Type B pancreatic cell (in vitro differentiated cells): Measurements from ENCODE around the gene DOCK7. TPM values are rescaled to one million over a fixed set of nuclear protein-coding genes. Genes with fewer than 3 reads are reported as not detected.
A peak's percentile ranks its signal among the peaks of the same experiment; 100 is the strongest.
"Not testable (repeated sequence)": the region's sequence is repeated elsewhere in the genome, so short reads cannot be mapped to it uniquely, and the experiment has no call there.

Experiments used
- DNase-seq: peaks from one replicate; pipeline ENCODE4 v3.0.0; 2021; ENCODE audit warnings: mixed read lengths; ENCODE audit not compliant: unreplicated experiment; ENCODE audit errors: extremely low spot score
- H3K27ac Mint-ChIP-seq: 2 replicates; pipeline ENCODE4 v1.8.0; 2021; ENCODE audit warnings: mild to moderate bottlenecking, mixed read lengths
- H3K27me3 Mint-ChIP-seq: 2 replicates; pipeline ENCODE4 v1.8.0; 2021; ENCODE audit warnings: mixed read lengths
- H3K36me3 Mint-ChIP-seq: 2 replicates; pipeline ENCODE4 v1.8.0; 2021; ENCODE audit warnings: mixed read lengths
- H3K4me1 Mint-ChIP-seq: one replicate; pipeline ENCODE4 v1.8.0; 2021; ENCODE audit warnings: mixed read lengths; ENCODE audit not compliant: unreplicated experiment
- H3K4me3 Mint-ChIP-seq: 2 replicates; pipeline ENCODE4 v1.8.0; 2021; ENCODE audit warnings: mild to moderate bottlenecking, mixed read lengths
- H3K9me3 Mint-ChIP-seq: 2 replicates; pipeline ENCODE4 v1.8.0; 2021; ENCODE audit warnings: mixed read lengths
- total RNA-seq: library from RNA; stranded (reverse); gene quantifications from 2 replicates; pipeline ENCODE4 v1.2.1, GENCODE V29; 2021; ENCODE audit warnings: low replicate concordance
- TF ChIP-seq, protein P1 (sequence below): fragments of 200-600 bp; sonication (generic); conservative IDR thresholded peaks from 2 replicates; pipeline ENCODE4 v1.5.0; 2021; ENCODE audit warnings: antibody characterized with exemption, mild to moderate bottlenecking

Gene DOCK7
- total RNA-seq, 1 donor from 2014 or later, result 61.1 TPM

DNA sequence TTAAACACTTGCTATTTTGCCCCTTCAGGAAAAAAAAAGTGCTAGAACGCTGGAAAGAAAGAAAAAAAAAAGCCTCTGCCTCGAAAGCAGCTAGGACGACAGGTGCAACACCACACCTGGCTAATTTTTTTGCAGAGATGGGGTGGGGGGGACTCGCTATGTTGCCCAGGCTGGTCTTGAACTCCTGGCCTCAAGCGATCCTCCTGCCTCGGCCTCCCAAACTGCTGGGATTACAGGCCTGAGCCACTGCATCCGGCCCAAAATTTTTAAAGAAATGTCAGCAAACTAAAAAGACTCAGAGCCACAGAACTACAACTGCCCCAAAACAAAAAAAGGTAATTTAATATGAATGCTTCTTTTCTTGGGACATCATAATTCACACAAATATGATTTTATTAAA lies 1.4 kb downstream of the DOCK7 start:
- no peaks in the 10 kb centered on the region for H3K9me3 Mint-ChIP-seq
- H3K27ac Mint-ChIP-seq, result peak overlapping the region; percentile 99
- peak overlapping the region; percentile 99 for H3K4me3 Mint-ChIP-seq
- no peaks in the 10 kb centered on the region for H3K27me3 Mint-ChIP-seq
- peaks cover 45% of the 10 kb centered on the region for H3K4me1 Mint-ChIP-seq
- DNase-seq, result no peak
- TF ChIP-seq, protein P1, sequence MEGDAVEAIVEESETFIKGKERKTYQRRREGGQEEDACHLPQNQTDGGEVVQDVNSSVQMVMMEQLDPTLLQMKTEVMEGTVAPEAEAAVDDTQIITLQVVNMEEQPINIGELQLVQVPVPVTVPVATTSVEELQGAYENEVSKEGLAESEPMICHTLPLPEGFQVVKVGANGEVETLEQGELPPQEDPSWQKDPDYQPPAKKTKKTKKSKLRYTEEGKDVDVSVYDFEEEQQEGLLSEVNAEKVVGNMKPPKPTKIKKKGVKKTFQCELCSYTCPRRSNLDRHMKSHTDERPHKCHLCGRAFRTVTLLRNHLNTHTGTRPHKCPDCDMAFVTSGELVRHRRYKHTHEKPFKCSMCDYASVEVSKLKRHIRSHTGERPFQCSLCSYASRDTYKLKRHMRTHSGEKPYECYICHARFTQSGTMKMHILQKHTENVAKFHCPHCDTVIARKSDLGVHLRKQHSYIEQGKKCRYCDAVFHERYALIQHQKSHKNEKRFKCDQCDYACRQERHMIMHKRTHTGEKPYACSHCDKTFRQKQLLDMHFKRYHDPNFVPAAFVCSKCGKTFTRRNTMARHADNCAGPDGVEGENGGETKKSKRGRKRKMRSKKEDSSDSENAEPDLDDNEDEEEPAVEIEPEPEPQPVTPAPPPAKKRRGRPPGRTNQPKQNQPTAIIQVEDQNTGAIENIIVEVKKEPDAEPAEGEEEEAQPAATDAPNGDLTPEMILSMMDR, result no peak
- peaks cover 9% of the 10 kb centered on the region for H3K36me3 Mint-ChIP-seq

DNA sequence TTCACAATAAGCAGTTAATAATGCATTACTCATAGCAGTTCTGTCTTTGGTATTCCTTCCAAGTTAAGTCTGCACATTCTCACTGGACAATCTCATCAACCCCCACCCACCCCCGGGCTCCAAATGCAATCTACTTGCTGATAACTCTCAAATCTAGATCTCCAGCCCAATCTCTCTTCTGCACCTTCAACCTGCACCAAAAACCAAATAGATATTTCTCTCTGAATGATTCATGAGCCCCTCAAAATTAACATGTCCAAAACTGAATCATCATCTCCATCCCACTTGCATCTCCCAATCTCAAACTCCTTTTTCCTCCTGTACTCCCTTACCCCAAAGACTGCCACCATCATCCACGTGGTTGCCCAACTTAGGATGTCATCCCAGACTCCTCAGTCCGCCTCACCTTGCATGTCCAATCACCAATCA lies 2.7 kb downstream of the DOCK7 start:
- peak overlapping the region; percentile 53 for H3K4me3 Mint-ChIP-seq
- peaks cover 32% of the 10 kb centered on the region for H3K4me1 Mint-ChIP-seq
- H3K9me3 Mint-ChIP-seq, result no peaks in the 10 kb centered on the region

DNA sequence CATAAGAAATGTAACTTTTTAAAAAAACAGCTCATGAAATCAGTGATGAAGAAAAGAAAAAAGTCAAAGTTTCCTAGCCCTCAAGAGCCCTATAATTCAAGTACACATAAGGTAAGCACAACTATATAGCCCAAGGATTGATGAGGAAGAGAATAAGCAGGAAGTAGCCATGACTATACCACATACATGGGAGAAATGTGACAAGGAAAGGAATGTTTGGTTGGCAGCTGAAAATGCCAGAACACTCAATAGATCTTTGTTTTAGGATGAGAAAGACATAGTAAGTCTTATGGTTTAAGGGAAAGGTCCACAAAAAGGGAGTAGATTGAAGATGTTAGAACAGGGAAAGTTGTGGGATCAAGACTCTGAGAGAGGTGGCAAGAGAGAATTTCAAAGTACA lies 5.7 kb downstream of the DOCK7 start:
- Mint-ChIP-seq H3K27ac (no peak overlapping the region), H3K4me3 (no peak overlapping the region), H3K36me3 (peaks cover 6% of the 10 kb centered on the region), H3K27me3 (no peaks in the 10 kb centered on the region), H3K9me3 (no peaks in the 10 kb centered on the region), H3K4me1 (peaks cover 22% of the 10 kb centered on the region)
- no peak for DNase-seq
- TF ChIP-seq, protein P1, result no peak

More for the DNA sequence above, 2.7 kb downstream of the DOCK7 start:
- H3K27me3 Mint-ChIP-seq, result no peaks in the 10 kb centered on the region
- TF ChIP-seq, protein P1, result no peak
- H3K27ac Mint-ChIP-seq, result peak overlapping the region; percentile 16
- H3K36me3 Mint-ChIP-seq, result peaks cover 6% of the 10 kb centered on the region
- DNase-seq, result no peak

DNA sequence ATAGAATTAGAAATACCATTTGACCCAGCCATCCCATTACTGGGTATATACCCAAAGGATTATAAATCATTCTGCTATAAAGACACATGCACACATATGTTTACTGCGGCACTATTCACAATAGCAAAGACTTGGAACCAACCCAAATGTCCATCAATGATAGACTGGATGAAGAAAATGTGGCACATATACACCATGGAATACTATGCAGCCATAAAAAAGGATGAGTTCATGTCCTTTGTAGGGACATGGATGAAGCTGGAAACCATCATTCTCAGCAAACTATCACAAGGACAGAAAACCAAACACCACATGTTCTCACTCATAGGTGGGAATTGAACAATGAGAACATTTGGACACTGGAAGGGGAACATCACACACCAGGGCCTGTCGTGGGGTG lies 7.2 kb downstream of the DOCK7 start:
- peaks cover 24% of the 10 kb centered on the region for H3K4me1 Mint-ChIP-seq
- not testable (repeated sequence) for DNase-seq, H3K4me3 Mint-ChIP-seq, H3K27me3 Mint-ChIP-seq, H3K27ac Mint-ChIP-seq, H3K36me3 Mint-ChIP-seq, H3K9me3 Mint-ChIP-seq

DNA sequence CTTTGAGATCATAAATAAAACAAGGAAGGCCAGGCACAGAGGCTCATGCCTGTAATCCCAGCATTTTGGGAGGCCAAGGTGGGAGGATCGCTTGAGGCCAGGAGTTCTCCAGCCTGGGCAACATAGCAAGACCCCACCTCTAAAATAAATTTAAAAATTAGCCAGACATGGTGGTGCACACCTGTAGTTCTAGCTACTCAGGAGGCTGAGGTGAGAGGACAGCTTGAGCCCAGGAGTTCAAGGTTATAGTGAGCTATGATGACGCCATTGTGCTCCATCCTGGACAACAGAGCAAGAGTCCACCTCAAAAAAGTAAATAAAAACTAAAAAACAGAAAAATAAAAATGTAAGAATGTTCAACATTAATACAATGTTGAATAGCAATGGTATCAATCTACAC lies 10.4 kb downstream of the DOCK7 start:
- DNase-seq, H3K9me3 Mint-ChIP-seq, H3K27me3 Mint-ChIP-seq, H3K27ac Mint-ChIP-seq, H3K36me3 Mint-ChIP-seq, H3K4me3 Mint-ChIP-seq: not testable (repeated sequence)
- peaks cover 18% of the 10 kb centered on the region for H3K4me1 Mint-ChIP-seq

DNA sequence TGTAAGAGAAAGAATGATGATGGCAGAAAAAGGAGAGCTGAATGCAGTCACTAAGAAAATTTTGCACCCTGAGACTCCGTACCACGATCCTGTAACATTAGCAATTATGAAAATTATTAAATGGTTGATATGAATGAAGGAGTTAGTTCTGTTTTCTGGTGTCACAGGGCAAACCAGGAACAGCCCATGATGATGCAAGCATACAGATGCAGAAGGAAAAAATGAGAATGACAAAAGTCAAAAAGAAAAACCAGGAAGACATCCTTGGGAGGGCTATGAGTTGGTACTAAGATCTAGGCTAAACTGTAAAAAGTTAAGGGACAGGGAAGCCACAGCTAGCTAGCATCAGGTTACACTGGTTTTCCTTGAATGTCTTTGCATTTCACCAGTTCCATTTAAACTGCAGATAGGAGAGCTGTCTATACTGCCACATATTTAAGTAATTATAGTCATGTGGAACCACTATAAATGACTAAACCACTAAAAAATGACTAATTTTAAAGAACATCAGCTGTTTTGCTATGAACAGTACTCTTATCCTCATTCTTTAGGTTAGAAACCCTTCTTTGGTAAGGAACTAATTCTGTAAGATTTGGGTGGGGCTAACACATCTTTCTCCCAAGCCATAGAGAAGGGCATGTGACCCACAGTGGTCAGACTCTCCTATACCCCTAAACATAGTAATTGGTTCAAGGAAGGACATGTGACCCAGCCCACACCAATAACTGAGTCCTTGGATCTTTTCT lies 11.4 kb downstream of the DOCK7 start:
- H3K9me3 Mint-ChIP-seq, result no peaks in the 10 kb centered on the region
- no peak overlapping the region for H3K27ac Mint-ChIP-seq
- TF ChIP-seq, protein P1, result no peak
- H3K4me1 Mint-ChIP-seq, result peaks cover 18% of the 10 kb centered on the region
- no peak overlapping the region for H3K4me3 Mint-ChIP-seq
- H3K36me3 Mint-ChIP-seq, result peaks cover 6% of the 10 kb centered on the region
- H3K27me3 Mint-ChIP-seq, result no peaks in the 10 kb centered on the region
- no peak for DNase-seq
